HFFc6 (cell line): ENCODE measurements around the gene PYGO1. TPM values are rescaled to one million over a fixed set of nuclear protein-coding genes. Genes with fewer than 3 reads are reported as not detected.

Source experiments
- DNase-seq: peaks from one replicate; pipeline ENCODE4 v3.0.0-alpha.2; 2018
- H3K27ac Mint-ChIP-seq: 2 replicates; pipeline ENCODE4 v1.8.0; 2020; ENCODE audit warnings: mild to moderate bottlenecking, mixed read lengths
- H3K27me3 Mint-ChIP-seq: 2 replicates; pipeline ENCODE4 v1.8.0; 2021; ENCODE audit warnings: mild to moderate bottlenecking, moderate library complexity, mixed read lengths; ENCODE audit not compliant: insufficient read depth
- H3K36me3 Mint-ChIP-seq: 2 replicates; pipeline ENCODE4 v1.8.0; 2021; ENCODE audit warnings: low read depth, mixed read lengths
- H3K4me1 Mint-ChIP-seq: 2 replicates; pipeline ENCODE4 v1.8.0; 2020; ENCODE audit warnings: low read depth, mixed read lengths
- H3K4me3 Mint-ChIP-seq: 2 replicates; pipeline ENCODE4 v1.8.0; 2020; ENCODE audit warnings: mild to moderate bottlenecking, moderate library complexity, mixed read lengths
- H3K9me3 Mint-ChIP-seq: 2 replicates; pipeline ENCODE4 v1.8.0; 2020; ENCODE audit warnings: mild to moderate bottlenecking, mixed read lengths
- CTCF ChIP-seq: fragments of 200-600 bp; sonication (generic); IDR thresholded peaks from 2 replicates; pipeline ENCODE4 v1.5.0; 2021; ENCODE audit warnings: antibody characterized with exemption, mild to moderate bottlenecking
- total RNA-seq, 6 experiments: library from RNA; stranded (reverse); fragmentation: NEBNext Ultra II Directional; extraction: Animal tissue kit (Norgen Biotek cat#: 25700); gene quantifications; 2 replicates in 1 of 6; 3 replicates in 5 of 6; pipeline ENCODE4 v1.2.3, GENCODE V29; 2021

PYGO1 gene
- total RNA-seq, 6 experiments from 2014 or later: 6.7 to 9.4 (median 8.8) TPM

DNA sequence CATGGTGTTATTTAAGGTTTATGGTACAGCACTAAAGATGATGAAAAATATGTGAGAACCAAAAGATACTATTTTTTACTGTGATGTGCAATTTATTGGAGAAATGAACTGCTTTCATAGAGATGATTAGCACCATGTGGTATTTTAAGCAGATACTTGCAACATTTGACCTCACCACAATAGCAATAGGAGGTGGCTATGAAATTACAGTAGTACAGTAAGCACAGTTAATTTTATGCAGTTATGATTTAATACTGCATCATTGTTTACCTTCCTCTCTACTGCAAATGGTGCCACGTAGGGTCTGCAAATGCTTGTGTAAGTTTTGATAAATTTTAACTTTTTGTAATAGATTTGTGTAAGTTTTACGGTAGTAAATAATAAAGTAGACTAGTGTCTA is 14.0 kb downstream of the PYGO1 start:
- Mint-ChIP-seq H3K9me3 (peaks cover 6% of the 10 kb centered on the region), H3K27ac (no peak overlapping the region), H3K36me3 (peaks cover 12% of the 10 kb centered on the region; the same call in 1 of the 2 replicates), H3K27me3 (no peaks in the 10 kb centered on the region), H3K4me1 (peaks cover 5% of the 10 kb centered on the region; the same call in 1 of the 2 replicates), H3K4me3 (no peak overlapping the region)
- no peak for TF ChIP-seq CTCF
- no peak for DNase-seq

GRCh38 chr15:55573224-55573623 is 14.9 kb downstream of the PYGO1 start:
- no peak for DNase-seq
- H3K27me3 Mint-ChIP-seq: no peaks in the 10 kb centered on the region
- H3K4me3 Mint-ChIP-seq: no peak overlapping the region
- H3K9me3 Mint-ChIP-seq: peaks cover 6% of the 10 kb centered on the region
- H3K4me1 Mint-ChIP-seq: peaks cover 5% of the 10 kb centered on the region; the same call in 1 of the 2 replicates
- H3K27ac Mint-ChIP-seq: no peak overlapping the region
- no peak for TF ChIP-seq CTCF
- H3K36me3 Mint-ChIP-seq: peaks cover 12% of the 10 kb centered on the region; the same call in 1 of the 2 replicates

- H3K27me3 Mint-ChIP-seq: no peaks in the 10 kb centered on the region
- no peak; the same call in 1 of the 2 replicates for TF ChIP-seq CTCF
- H3K4me3 Mint-ChIP-seq: no peak overlapping the region
- peaks cover 27% of the 10 kb centered on the region for H3K9me3 Mint-ChIP-seq
- no peak overlapping the region for H3K27ac Mint-ChIP-seq
- no peak for DNase-seq
- H3K4me1 Mint-ChIP-seq: 0 out of 2 replicates have a peak, but pooled peaks cover 6% of the 10 kb centered on the region
- peaks cover 18% of the 10 kb centered on the region for H3K36me3 Mint-ChIP-seq
These were observed 23.6 kb downstream of the PYGO1 start for GRCh38 chr15:55564347-55565145.

DNA sequence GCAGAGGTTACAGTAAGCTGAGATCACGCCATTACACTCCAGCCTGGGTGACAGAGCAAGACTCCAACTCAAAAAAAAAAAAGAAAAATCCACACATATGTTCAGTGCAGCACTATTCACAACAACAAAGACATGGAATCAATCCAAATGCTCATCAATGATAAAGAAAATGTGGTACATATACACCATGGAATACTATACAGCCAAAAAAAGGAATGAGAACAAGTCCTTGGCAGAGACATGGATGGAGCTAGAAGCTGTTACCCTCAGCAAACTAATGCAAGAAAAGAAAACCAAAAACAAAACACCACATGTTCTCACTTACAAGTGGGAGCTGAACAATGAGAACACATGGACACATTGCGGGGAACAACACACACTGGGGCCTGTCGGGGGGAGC is 25.5 kb downstream of the PYGO1 start:
- Mint-ChIP-seq H3K4me3 (no peak overlapping the region), H3K4me1 (0 out of 2 replicates have a peak, but pooled peaks cover 5% of the 10 kb centered on the region), H3K27ac (no peak overlapping the region), H3K9me3 (peaks cover 27% of the 10 kb centered on the region), H3K27me3 (no peaks in the 10 kb centered on the region), H3K36me3 (peaks cover 18% of the 10 kb centered on the region)
- no peak for DNase-seq
- no peak for TF ChIP-seq CTCF

GRCh38 chr15:55555089-55555488 is 33.1 kb downstream of the PYGO1 start:
- Mint-ChIP-seq H3K36me3 (peaks cover 23% of the 10 kb centered on the region), H3K27me3 (no peaks in the 10 kb centered on the region), H3K9me3 (peaks cover 34% of the 10 kb centered on the region), H3K4me1 (no peaks in the 10 kb centered on the region), H3K27ac (no peak overlapping the region), H3K4me3 (no peak overlapping the region)
- DNase-seq: no peak
- no peak for TF ChIP-seq CTCF
